GM10266 (cell line): ENCODE data around the gene RNH1.

Source experiments
- DNase-seq: peaks from one replicate; pipeline ENCODE4 v3.0.0; 2012; ENCODE audit errors: extremely low spot score
- CTCF ChIP-seq: IDR thresholded peaks from 2 replicates; pipeline ENCODE4 v1.5.1; 2012; ENCODE audit warnings: mild to moderate bottlenecking, low read depth; ENCODE audit not compliant: control insufficient read depth, insufficient read depth; ENCODE audit errors: missing control alignments

Gene RNH1

GRCh38 chr11:541433-541885 is 34.4 kb upstream of the RNH1 start:
- DNase-seq = no peak
- TF ChIP-seq CTCF = no peak

- DNase-seq = no peak
- no peak for TF ChIP-seq CTCF
These were observed 33.8 kb upstream of the RNH1 start for GRCh38 chr11:540583-541432.

GRCh38 chr11:539971-540481 is 33.0 kb upstream of the RNH1 start:
- DNase-seq = no peak
- TF ChIP-seq CTCF = no peak

GRCh38 chr11:538431-539051 is 31.5 kb upstream of the RNH1 start:
- no peak for DNase-seq
- TF ChIP-seq CTCF = no peak

- no peak for TF ChIP-seq CTCF
- no peak for DNase-seq
These were observed 30.8 kb upstream of the RNH1 start for GRCh38 chr11:537622-538430.

GRCh38 chr11:536841-537621 is 30.0 kb upstream of the RNH1 start, which contains the start of gene LRRC56:
Gene LRRC56 (plus strand): TSS chr11:537527. CDS start chr11:540685, 3,158 bp downstream.
- TF ChIP-seq CTCF = no peak
- peak; percentile 98 for DNase-seq
